Activated CD4-positive, alpha-beta T cell treated with anti-CD3 and anti-CD28 coated beads, Interleukin-2, Interleukin-4, amounts not matched to agents 100 ng/mL and 50 ng/mL, durations not matched to agents 16 hours and 8 hours (primary cell): ENCODE data around the gene RNF41.
"Not testable (repeated sequence)": the region's sequence is repeated elsewhere in the genome, so short reads cannot be mapped to it uniquely, and the experiment has no call there.

ENCODE experiments used
- DNase-seq: peaks from one replicate; pipeline ENCODE4 v3.0.0-alpha.2; 2020; ENCODE audit warnings: low spot score

The RNF41 gene

GRCh38 chr12:56221757-56222530, at the start of gene RNF41:
TSS of gene RNF41 (minus strand) at chr12:56221922. CDS start at chr12:56214047, 7,875 bp downstream.
- DNase-seq = peak; percentile 94

- DNase-seq = no peak
Measured at GRCh38 chr12:56271031-56271430, 49.3 kb upstream of the RNF41 start.

DNA sequence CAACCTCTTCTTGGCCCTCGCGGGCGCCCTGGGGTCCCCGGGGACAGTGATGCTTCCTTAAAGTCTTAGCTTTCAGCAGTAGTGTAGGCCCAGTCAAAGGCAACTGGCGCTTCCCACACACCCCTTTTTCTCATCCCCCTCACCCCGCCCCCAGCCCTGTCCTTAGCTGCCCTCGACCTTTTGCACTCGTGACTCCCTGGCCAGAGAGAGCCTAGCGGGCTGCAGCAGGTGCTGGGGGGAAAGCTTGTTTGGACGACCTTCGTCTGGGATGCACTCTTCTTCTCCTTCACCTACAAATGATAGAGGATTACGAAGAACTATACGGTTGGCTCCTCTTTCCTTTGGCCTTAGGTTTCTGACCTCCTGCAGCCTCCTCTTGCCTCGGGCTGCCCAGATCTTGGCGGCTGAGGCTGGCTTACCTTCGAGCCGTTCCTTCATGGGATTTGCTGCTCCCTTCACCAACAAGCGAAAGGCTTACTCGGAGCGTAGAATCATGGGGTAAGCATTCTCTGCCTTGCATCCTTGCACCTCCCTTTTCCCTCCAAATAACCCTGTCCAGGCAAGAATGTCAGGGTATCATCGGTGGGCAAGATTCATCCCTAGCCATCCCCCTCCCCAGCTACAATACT, 45.8 kb upstream of the RNF41 start:
- no peak for DNase-seq

GRCh38 chr12:56266693-56267442, 45.1 kb upstream of the RNF41 start, which contains the start of gene COQ10A:
TSS of gene COQ10A (plus strand) at chr12:56266942. CDS start at chr12:56267119, 177 bp downstream.
- DNase-seq = peak; percentile 89

DNA sequence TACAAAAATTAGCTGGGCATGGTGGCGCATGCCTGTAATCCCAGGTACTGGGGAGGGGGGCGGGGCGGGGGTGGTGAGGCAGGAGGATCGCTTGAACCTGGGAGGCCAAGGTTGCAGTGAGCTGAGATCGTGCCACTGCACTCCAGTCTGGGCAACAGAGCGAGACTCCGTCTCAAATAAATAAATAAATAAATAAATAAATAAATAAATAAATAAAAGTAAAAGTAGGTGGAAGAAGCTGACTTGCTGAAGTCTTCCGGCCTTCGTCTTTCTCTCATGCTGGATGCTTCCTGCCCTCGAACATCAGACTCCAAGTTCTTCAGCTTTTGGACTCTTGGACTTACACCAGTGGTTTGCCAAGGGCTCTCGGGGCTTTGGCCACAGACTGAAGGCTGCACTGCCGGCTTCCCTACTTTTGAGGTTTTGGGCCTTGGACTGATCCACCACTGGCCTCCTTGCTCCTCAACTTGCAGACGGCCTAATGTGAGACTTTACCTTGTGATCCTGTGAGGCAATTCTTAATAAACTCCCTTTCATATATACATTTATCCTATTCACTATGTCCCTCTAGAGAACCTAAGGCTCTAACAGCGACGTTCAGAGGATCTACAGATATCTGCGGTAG, 44.5 kb upstream of the RNF41 start:
- not testable (repeated sequence) for DNase-seq

GRCh38 chr12:56262955-56263354, 41.2 kb upstream of the RNF41 start:
- DNase-seq = not testable (repeated sequence)

DNA sequence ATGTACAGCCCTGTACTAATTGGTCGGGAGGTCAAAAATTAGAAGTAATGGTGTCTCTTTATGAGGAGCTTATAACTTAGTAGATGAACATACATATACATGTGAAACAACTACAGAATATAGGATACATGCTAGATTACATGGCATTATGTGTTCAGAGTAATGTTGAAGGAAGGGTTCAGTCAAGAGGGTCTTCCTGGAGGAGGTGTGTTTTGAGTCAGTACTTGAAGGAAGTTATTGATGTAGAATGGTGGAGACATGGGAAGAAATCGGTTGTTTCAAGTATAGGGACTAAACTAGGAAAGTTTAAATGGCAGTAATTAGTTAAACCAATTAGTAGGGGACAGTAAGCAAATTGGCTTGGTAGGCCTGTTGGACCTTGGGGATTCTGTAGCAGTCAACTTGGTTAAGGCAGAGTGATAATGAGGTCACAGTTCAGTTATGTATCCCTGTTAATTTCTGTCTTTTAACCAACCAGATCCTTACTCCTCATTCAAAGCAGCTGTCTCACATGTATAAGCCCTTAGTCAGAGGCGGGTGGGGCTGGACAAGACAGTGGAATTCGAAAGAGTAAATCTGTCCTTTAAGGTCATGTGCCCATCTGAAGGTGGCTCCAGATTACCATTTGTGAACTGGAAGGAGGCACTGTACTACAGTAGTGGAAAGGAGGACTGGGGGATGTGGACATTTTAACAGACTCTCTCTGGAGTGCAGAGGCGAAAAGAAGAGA, 39.9 kb upstream of the RNF41 start:
- no peak for DNase-seq

DNA sequence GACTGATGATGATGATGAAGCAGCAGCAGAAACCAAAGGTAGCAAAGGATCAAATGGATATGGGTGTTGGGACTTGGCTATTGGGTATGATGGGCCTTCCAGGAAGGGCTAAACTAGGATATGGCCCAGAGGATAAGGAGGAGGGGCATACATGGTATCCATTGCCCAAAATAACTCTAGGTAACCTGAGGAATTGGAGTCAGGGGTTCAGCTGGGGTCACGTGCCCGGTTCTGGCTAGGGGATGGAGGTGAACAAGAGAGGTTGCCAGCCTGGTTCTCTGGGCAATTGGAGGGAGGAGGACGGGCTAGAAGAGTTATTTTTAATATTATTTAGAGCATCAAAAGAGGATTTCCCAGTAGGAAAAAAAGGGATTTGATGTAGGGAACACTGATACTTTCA, 39.2 kb upstream of the RNF41 start:
- no peak for DNase-seq

GRCh38 chr12:56260380-56260779, 38.7 kb upstream of the RNF41 start:
- DNase-seq = no peak

GRCh38 chr12:56258820-56259183, 37.1 kb upstream of the RNF41 start:
- no peak for DNase-seq

GRCh38 chr12:56258068-56258819, 36.5 kb upstream of the RNF41 start, which contains the start of gene ANKRD52:
TSS of gene ANKRD52 (minus strand) at chr12:56258384. CDS start at chr12:56258269, 115 bp downstream.
- DNase-seq = peak; percentile 72

DNA sequence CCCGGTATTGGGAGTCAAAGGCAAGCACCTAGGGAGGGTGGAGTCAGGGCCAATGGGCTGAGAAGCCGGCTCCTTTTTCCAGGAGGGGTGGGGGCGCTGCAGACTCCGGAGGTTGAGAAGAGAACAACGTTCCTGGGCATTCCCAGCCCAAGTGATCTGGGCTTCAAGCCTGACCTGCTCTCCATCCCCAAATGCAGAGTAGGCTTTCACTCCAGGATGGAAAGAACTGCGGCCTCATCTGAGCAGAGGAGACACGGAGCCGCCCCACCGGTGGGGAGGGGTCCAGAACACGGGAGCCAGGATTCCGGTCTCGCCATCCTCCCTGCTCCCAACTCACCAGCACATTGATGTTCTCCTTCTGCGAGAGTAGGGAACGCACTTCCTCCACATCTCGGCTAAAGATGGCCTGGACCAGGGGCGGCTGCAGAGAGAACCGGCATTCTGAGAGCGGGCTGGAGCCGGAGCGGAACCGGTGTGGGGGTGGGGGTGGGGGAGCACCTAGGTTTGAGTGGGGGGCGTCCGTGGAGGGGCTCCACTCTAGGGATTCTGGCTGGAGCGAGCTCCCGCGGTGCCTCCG, 35.9 kb upstream of the RNF41 start:
- no peak for DNase-seq

DNA sequence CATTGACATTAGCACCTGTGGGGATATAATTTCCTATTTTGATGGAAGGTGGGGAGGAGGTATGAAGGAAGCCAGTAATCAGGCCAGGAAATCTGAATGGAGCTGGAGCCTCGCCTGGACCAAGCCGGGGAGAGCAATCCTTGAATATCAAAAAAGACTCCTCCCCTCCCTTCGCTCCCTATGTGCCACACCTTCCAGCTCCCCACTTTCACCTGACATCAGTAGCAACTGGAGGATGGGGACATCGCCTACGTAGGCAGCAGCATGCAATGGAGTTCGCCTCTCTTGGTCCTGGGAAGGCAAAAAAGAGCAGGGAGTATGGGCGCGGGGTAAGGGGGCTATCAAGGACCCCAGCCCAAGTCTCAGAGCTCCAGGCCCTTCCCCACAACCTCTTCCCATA, 35.3 kb upstream of the RNF41 start:
- no peak for DNase-seq

DNA sequence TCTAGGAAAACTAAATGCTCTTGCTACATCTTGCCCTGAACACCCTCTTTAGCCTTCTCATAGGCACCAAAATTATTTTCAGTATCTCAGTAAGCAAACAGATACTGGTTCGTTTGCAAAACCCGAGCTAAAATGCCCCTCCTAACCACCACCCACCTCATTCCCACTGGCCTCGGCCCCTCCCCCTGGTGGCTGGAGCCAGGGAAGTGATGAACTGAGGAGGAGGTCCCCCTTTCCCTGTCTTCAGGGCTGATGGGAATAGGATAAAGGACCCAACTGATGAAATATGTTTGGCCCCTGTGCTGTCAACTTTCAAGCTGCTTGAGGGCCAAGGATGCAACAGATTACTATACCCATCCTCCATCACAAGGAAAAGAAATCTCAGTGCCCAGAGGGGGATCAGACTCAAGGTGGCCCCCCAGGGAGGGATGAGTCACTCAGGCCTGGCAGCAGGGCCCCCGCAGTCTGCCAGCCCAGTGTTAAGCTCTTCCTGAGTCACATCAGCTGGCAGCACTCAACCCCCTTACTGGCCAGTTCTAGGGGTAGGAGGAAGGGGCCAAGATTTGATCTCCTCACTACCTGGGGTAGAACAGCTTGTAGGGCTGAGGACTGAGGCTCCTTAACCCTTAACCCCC, 34.7 kb upstream of the RNF41 start:
- DNase-seq = no peak

DNA sequence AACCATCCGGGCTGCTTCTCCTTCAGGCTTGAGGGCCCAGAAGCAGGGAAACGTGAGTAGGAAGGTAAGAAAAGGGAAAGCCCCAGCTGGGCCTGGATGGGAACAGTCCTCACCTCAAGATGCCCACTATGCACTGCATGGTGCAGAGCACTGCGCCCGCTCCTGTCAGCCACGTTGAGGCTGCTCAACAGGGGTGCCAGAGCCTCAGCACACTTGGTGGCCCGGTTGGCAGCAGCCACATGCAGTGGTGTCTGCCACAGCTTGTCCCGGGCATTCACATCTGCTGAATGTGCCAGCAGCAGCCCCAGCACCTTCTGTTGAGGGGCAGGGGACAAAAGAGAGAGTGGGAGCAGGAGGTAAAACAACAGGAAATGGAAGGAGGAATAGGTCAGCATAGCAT, 33.9 kb upstream of the RNF41 start:
- no peak for DNase-seq

- DNase-seq = no peak
Measured at GRCh38 chr12:56253091-56253490, 31.4 kb upstream of the RNF41 start.

DNA sequence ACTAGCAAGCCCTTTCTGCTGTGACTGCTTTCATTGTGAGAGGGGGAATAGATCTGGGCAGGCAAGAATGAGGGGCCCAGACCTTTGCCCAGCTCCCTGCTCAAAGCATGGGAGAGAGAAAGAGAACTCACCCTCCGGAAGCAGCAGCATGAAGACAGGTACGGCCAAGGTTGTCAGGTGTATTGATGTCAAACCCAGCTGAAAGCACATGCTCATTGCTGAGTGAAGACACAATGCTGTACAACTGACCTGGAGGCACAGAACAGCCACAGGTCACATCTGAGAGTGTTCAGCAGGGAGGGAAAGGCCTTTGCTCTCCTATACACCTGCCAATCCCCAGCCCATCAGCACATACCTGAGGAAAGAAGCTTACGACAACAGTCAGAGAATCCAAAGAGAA, 30.9 kb upstream of the RNF41 start:
- no peak for DNase-seq

DNA sequence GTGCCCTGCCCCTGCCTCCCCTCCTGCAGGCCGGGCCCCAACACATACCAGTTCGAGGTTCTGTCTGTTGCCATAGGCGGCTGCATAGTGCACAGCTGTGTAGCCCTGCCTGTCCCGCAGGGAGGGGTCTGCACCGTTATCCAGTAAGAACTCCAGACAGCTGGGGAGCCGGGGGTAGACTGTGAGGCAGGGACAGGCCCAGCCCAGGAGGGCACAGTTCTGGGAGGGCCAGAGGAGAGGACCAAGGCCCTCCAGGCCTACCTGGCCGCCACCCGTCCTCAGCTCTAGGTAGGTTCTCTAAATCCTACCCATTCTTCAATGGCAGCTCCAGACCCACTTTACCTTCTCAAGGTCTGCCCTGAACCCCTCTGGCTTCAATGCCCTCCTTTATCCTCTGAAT, 27.0 kb upstream of the RNF41 start:
- DNase-seq = no peak

DNA sequence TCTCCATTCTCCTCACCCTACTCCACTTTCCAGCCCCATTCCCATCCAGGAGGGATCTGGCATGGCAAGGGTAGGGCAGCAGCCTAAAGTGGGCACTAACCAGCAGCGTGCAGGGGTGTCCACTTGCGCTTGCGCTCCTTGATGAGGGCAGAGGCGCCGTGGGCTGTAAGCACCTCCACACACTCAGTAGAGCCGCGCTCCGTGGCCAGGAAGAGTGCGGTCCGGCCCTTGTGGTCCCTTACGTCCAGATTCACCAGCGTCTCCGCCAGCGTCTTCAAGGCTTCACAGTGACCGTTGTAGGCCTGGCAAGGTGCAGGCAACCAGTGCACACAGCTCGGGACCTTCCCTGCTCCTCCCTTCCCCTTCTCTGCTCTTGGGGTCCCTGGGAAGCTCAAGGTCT, 26.2 kb upstream of the RNF41 start:
- DNase-seq = no peak

DNA sequence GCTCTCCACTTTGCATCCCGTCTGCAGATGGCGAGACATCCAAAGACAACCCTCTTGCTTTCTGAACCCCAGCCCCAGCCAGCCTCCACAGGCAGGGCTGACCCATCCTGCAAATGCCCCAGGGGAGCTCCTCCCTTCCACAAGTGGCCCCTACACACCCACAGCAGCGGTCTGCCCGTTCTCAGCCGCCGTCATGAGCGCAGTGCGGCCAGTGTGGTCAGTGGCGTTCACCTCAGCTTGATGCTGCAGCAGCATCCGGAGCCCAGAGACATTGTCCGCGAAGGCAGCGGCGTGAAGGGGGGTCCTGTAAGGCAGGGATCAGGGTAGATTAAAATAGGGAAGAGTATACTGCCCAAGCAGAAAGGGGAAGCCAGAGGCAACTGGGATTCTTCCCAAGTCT, 22.8 kb upstream of the RNF41 start:
- no peak for DNase-seq
